GM12873 (cell line): ENCODE data around the gene AQP1.

Experiments
- CTCF ChIP-seq: IDR thresholded peaks from 2 replicates; pipeline ENCODE4 v1.5.1; 2012; ENCODE audit warnings: low read depth, mild to moderate bottlenecking, moderate library complexity, low read length, control low read depth; ENCODE audit not compliant: insufficient read depth; ENCODE audit errors: missing control alignments

The AQP1 gene

GRCh38 chr7:30896036-30896435, 15.6 kb upstream of the AQP1 start:
- TF ChIP-seq CTCF, result no peak

GRCh38 chr7:30896783-30897637, 14.6 kb upstream of the AQP1 start:
- no peak for TF ChIP-seq CTCF

GRCh38 chr7:30897770-30898169, 13.9 kb upstream of the AQP1 start:
- TF ChIP-seq CTCF, result no peak

GRCh38 chr7:30898411-30898810, 13.2 kb upstream of the AQP1 start:
- TF ChIP-seq CTCF, result no peak

- no peak for TF ChIP-seq CTCF
Observed at GRCh38 chr7:30899066-30899465, 12.6 kb upstream of the AQP1 start.

GRCh38 chr7:30899630-30900029, 12.0 kb upstream of the AQP1 start:
- no peak for TF ChIP-seq CTCF

- TF ChIP-seq CTCF, result no peak
Observed at GRCh38 chr7:30900053-30900452, 11.6 kb upstream of the AQP1 start.
